ENCODE results near the gene CDH4.

- TF ChIP-seq CTCF (IDR thresholded peaks at IDR 0.05; ENCODE audit: insufficient read depth, low read length): no peak
- TF ChIP-seq POLR2AphosphoS5 (IDR thresholded peaks at IDR 0.05; ENCODE audit: low read depth): no peak
Observed at GRCh38 chr20:61786230-61786629, 534.2 kb downstream of the CDH4 start.
